Esophagus squamous epithelium (tissue), 5 donors: Measurements from ENCODE around the gene TRAPPC2. TPM values are rescaled to one million over a fixed set of nuclear protein-coding genes. Genes with fewer than 3 reads are reported as not detected.
A peak's percentile ranks its signal among the peaks of the same experiment; 100 is the strongest.

ENCODE experiments used
- DNase-seq: peaks from one replicate; lab custom pipeline; 2025; lab: John Stamatoyannopoulos, UW
- H3K27ac ChIP-seq, 4 donors: fragments of 200-600 bp; sonication (generic); one replicate each; pipeline ENCODE4 v1.5.1; 2016 to 2019; ENCODE audit warnings: mild to moderate bottlenecking in 1 of 4
- H3K27me3 ChIP-seq, 4 donors: fragments of 200-600 bp; sonication (generic); 1 replicate in 3 of 4; 2 replicates in 1 of 4; pipeline versions ENCODE4 v1.5.1 to v1.6.0; 2017 to 2021; ENCODE audit warnings: antibody characterized with exemption in 1 of 4
- H3K36me3 ChIP-seq, 3 donors: fragments of 200-600 bp; sonication (generic); one replicate each; pipeline ENCODE4 v1.5.1; 2016 to 2019
- H3K4me1 ChIP-seq, 3 donors: fragments of 200-600 bp; sonication (generic); one replicate each; pipeline ENCODE4 v1.5.1; 2017 to 2019
- H3K4me3 ChIP-seq, 4 donors: fragments of 200-600 bp; sonication (generic); 1 replicate in 3 of 4; 2 replicates in 1 of 4; pipeline ENCODE4 v1.5.1; 2016 to 2019; ENCODE audit warnings: mild to moderate bottlenecking in 2 of 4, moderate library complexity in 1 of 4
- H3K9me3 ChIP-seq, 3 donors: fragments of 200-600 bp; sonication (generic); one replicate each; pipeline ENCODE4 v1.5.1; 2016 to 2019
- CTCF ChIP-seq, 6 experiments: fragments of 450-650 bp in 4 of 6; fragments of 200-600 bp in 2 of 6; sonication (generic) in 2 of 6; IDR thresholded peaks; one replicate each; pipeline ENCODE4 v1.5.1; 2016 to 2019; ENCODE audit warnings: antibody characterized with exemption in 6 of 6, mild to moderate bottlenecking in 4 of 6, moderate library complexity in 4 of 6
- POLR2A ChIP-seq, 4 donors: fragments of 450-650 bp; IDR thresholded peaks; one replicate each; pipeline ENCODE4 v1.6.1; 2017; ENCODE audit warnings: antibody characterized with exemption in 4 of 4, mild to moderate bottlenecking in 4 of 4, moderate library complexity in 3 of 4
- WGBS, 2 donors: methylation state at CpG; one replicate each; pipeline ENCODE4 v1.1.5; 2018; 5-methylcytosine and 5-hydroxymethylcytosine counted together
- intact Hi-C: fragments of 100-400 bp; cut with DNase I; formaldehyde crosslinking; loops from one replicate; pipeline ENCODE4 v1.15.0; 2022
- total RNA-seq, 4 donors: library from RNA; depleted of rRNA; stranded (reverse); fragments of >200 nt; gene quantifications; one replicate each; pipeline ENCODE4 v1.1.0, GENCODE V29; 2016
- donor health status: DM: yes; HTN: yes; CAD: no.

TRAPPC2 gene
- total RNA-seq, result 10 to 100 TPM in 3 of 4 donors, 1 to 10 TPM in 1; 8.9 to 12.8 (median 11.0) TPM

GRCh38 chrX:13734278-13735172 is at the start of gene TRAPPC2, which contains the start of gene OFD1:
Gene TRAPPC2, minus strand, starts transcription at chrX:13734620. Its CDS starts 14,657 bp downstream, at chrX:13719963.
Gene OFD1, plus strand, starts transcription at chrX:13734748. Its CDS starts 324 bp downstream, at chrX:13735072.
- no peaks in the 10 kb centered on the region for H3K27me3 ChIP-seq
- DNase-seq, result peak; percentile 75
- TF ChIP-seq CTCF (IDR thresholded peaks at IDR 0.05), result no peak
- peak in 3 of 4 donors; percentile 90 to 97 (median 96) for TF ChIP-seq POLR2A (IDR thresholded peaks at IDR 0.05)
- peaks cover 0 to 31% (median 9%) of the 10 kb centered on the region in 3 donors for H3K4me1 ChIP-seq
- H3K9me3 ChIP-seq, result no peaks in the 10 kb centered on the region
- H3K36me3 ChIP-seq, result peaks cover 0 to 5% (median 0%) of the 10 kb centered on the region in 3 donors
- 0 to 3% methylated on average over 10 to 24 of the region's 75 CpGs for WGBS, 2 donors
- peak within 1 kb of the TSS; percentile 71 to 89 (median 76) for H3K4me3 ChIP-seq
- peak within 1 kb of the TSS; percentile 90 to 97 (median 93) for H3K27ac ChIP-seq
- intact Hi-C loops, result no loop called here

- no peak overlapping the region for H3K4me3 ChIP-seq
- H3K36me3 ChIP-seq, result peaks cover 0 to 6% (median 0%) of the 10 kb centered on the region in 3 donors
These were observed 46.5 kb upstream of the TRAPPC2 start for GRCh38 chrX:13780868-13781427.

GRCh38 chrX:13778916-13779315 is 44.5 kb upstream of the TRAPPC2 start:
- Histone ChIP-seq H3K27me3 (no peaks in the 10 kb centered on the region), H3K36me3 (peaks cover 0 to 25% (median 0%) of the 10 kb centered on the region in 3 donors), H3K4me3 (no peak overlapping the region), H3K9me3 (no peaks in the 10 kb centered on the region), H3K4me1 (no peaks in the 10 kb centered on the region), H3K27ac (no peak overlapping the region)
- no peak for DNase-seq
- WGBS, 2 donors, result 21 to 38% methylated on average over 2 of the region's 2 CpGs
- intact Hi-C loops, result no loop called here
- TF ChIP-seq POLR2A (IDR thresholded peaks at IDR 0.05) (no peak), CTCF (IDR thresholded peaks at IDR 0.05) (no peak)

More at GRCh38 chrX:13780868-13781427, 46.5 kb upstream of the TRAPPC2 start:
- no peaks in the 10 kb centered on the region for H3K4me1 ChIP-seq
- TF ChIP-seq POLR2A (IDR thresholded peaks at IDR 0.05) (no peak), CTCF (IDR thresholded peaks at IDR 0.05) (no peak)
- DNase-seq, result no peak
- 88 to 100% methylated on average over 1 of the region's 7 CpGs for WGBS, 2 donors
- intact Hi-C loops, result no loop called here
- H3K27ac ChIP-seq, result no peak overlapping the region
- no peaks in the 10 kb centered on the region for H3K9me3 ChIP-seq
- no peaks in the 10 kb centered on the region for H3K27me3 ChIP-seq

GRCh38 chrX:13776387-13776786 is 42.0 kb upstream of the TRAPPC2 start:
- 65 to 67% methylated on average over 1 to 4 of the region's 4 CpGs for WGBS, 2 donors
- no peak for DNase-seq
- Histone ChIP-seq H3K27me3 (no peaks in the 10 kb centered on the region), H3K4me1 (no peaks in the 10 kb centered on the region), H3K27ac (no peak overlapping the region), H3K36me3 (peaks cover 0 to 40% (median 0%) of the 10 kb centered on the region in 3 donors), H3K4me3 (no peak overlapping the region), H3K9me3 (no peaks in the 10 kb centered on the region)
- TF ChIP-seq CTCF (IDR thresholded peaks at IDR 0.05) (no peak), POLR2A (IDR thresholded peaks at IDR 0.05) (no peak)
- intact Hi-C loops, result no loop called here

GRCh38 chrX:13775837-13776236 is 41.4 kb upstream of the TRAPPC2 start:
- no peak for DNase-seq
- H3K9me3 ChIP-seq, result no peaks in the 10 kb centered on the region
- TF ChIP-seq POLR2A (IDR thresholded peaks at IDR 0.05) (no peak), CTCF (IDR thresholded peaks at IDR 0.05) (no peak)
- no peaks in the 10 kb centered on the region for H3K27me3 ChIP-seq
- H3K4me3 ChIP-seq, result no peak overlapping the region
- peaks cover 0 to 45% (median 0%) of the 10 kb centered on the region in 3 donors for H3K36me3 ChIP-seq
- no peak overlapping the region for H3K27ac ChIP-seq
- WGBS, 2 donors, result 93 to 94% methylated on average over 3 of the region's 3 CpGs
- H3K4me1 ChIP-seq, result no peaks in the 10 kb centered on the region
- intact Hi-C loops, result no loop called here
